Smooth muscle cell (in vitro differentiated cells): ENCODE data around the gene SH3GL2. TPM values are rescaled to one million over a fixed set of nuclear protein-coding genes. Genes with fewer than 3 reads are reported as not detected.
"Not testable (repeated sequence)": the region's sequence is repeated elsewhere in the genome, so short reads cannot be mapped to it uniquely, and the experiment has no call there.

Experiments used
- DNase-seq: peaks from one replicate; lab custom pipeline; 2025; ENCODE audit not compliant: unreplicated experiment; lab: John Stamatoyannopoulos, UW
- H2AFZ ChIP-seq: fragments of 200-600 bp; sonication (generic); 2 replicates; pipeline ENCODE4 v1.6.0; 2016; ENCODE audit warnings: antibody characterized with exemption, low read depth, mild to moderate bottlenecking
- H3F3A ChIP-seq: fragments of 200-600 bp; sonication (generic); 2 replicates; pipeline ENCODE4 v1.6.0; 2017; ENCODE audit warnings: antibody characterized with exemption, low read depth
- H3K27ac ChIP-seq: fragments of 200-600 bp; sonication (generic); 2 replicates; pipeline ENCODE4 v1.5.1; 2016; ENCODE audit warnings: low read depth, mild to moderate bottlenecking
- H3K27me3 ChIP-seq: fragments of 200-600 bp; sonication (generic); 2 replicates; pipeline ENCODE4 v1.6.1; 2016; ENCODE audit warnings: low read depth, mild to moderate bottlenecking
- H3K36me3 ChIP-seq: fragments of 200-600 bp; sonication (generic); 2 replicates; pipeline ENCODE4 v1.5.1; 2016; ENCODE audit warnings: low read depth
- H3K4me1 ChIP-seq: fragments of 200-600 bp; sonication (generic); 2 replicates; pipeline ENCODE4 v1.5.1; 2016; ENCODE audit warnings: low read depth
- H3K4me2 ChIP-seq: fragments of 200-600 bp; sonication (generic); 2 replicates; pipeline ENCODE4 v1.6.0; 2016; ENCODE audit warnings: mild to moderate bottlenecking
- H3K4me3 ChIP-seq: fragments of 200-600 bp; sonication (generic); 2 replicates; pipeline ENCODE4 v1.5.1; 2016; ENCODE audit warnings: mild to moderate bottlenecking
- H3K79me2 ChIP-seq: fragments of 200-600 bp; sonication (generic); 2 replicates; pipeline ENCODE4 v1.6.0; 2016; ENCODE audit warnings: low read depth, mild to moderate bottlenecking
- H3K9ac ChIP-seq: fragments of 200-600 bp; sonication (generic); 2 replicates; pipeline ENCODE4 v1.6.0; 2016; ENCODE audit warnings: low read depth
- H3K9me3 ChIP-seq: fragments of 200-600 bp; sonication (generic); replicated peaks from 2 replicates; pipeline ENCODE4 v1.5.1; 2016; ENCODE audit warnings: low read depth
- H4K20me1 ChIP-seq: fragments of 200-600 bp; sonication (generic); 2 replicates; pipeline ENCODE4 v1.6.0; 2016; ENCODE audit warnings: low read depth
- CTCF ChIP-seq: fragments of 200-600 bp; sonication (generic); IDR thresholded peaks from 2 replicates; pipeline ENCODE4 v1.5.1; 2017; ENCODE audit warnings: borderline replicate concordance, mild to moderate bottlenecking, antibody characterized with exemption; ENCODE audit not compliant: insufficient read depth, poor library complexity, severe bottlenecking
- WGBS: methylation state at CpG from one replicate; pipeline ENCODE4 v1.1.7; 2016; ENCODE audit warnings: low lambda C conversion rate; 5-methylcytosine and 5-hydroxymethylcytosine counted together
- polyA plus RNA-seq: library from polyadenylated mRNA; unstranded; fragments of >200 nt; fragmentation: Nextera tagmentation; extraction: Ambion mirVana; gene quantifications from 2 replicates; pipeline ENCODE4 v1.2.1, GENCODE V29; 2016
- total RNA-seq: library from RNA; depleted of rRNA; stranded (reverse); fragments of >200 nt; gene quantifications from 2 replicates; pipeline ENCODE4 v1.2.3, GENCODE V29; 2014

SH3GL2 gene
- total and polyA plus RNA-seq, 2 experiments from 2014 or later: not detected

GRCh38 chr9:17764306-17764705 is 185.4 kb downstream of the SH3GL2 start:
- Histone ChIP-seq H3K36me3 (no peaks in the 10 kb centered on the region), H3K27me3 (peaks cover 68% of the 10 kb centered on the region), H3K4me1 (no peaks in the 10 kb centered on the region), H3K4me3 (no peak overlapping the region), H3K4me2 (no peak overlapping the region), H3K79me2 (no peaks in the 10 kb centered on the region), H3K27ac (no peak overlapping the region), H3K9ac (no peak overlapping the region), H2AFZ (no peak overlapping the region), H3F3A (no peaks in the 10 kb centered on the region), H3K9me3 (no peaks in the 10 kb centered on the region), H4K20me1 (no peaks in the 10 kb centered on the region)
- TF ChIP-seq CTCF: no peak
- 92% methylated on average over 3 of the region's 3 CpGs for WGBS
- DNase-seq: no peak

GRCh38 chr9:17765131-17765530 is 186.3 kb downstream of the SH3GL2 start:
- not testable (repeated sequence) for H3K4me1 ChIP-seq, H3K36me3 ChIP-seq, H3F3A ChIP-seq, H3K9me3 ChIP-seq, H3K4me2 ChIP-seq, H3K79me2 ChIP-seq, H3K9ac ChIP-seq, H3K27ac ChIP-seq, H3K4me3 ChIP-seq, DNase-seq, H2AFZ ChIP-seq, H4K20me1 ChIP-seq
- H3K27me3 ChIP-seq: peaks cover 73% of the 10 kb centered on the region
- WGBS: 64% methylated on average over 4 of the region's 4 CpGs

- no peak overlapping the region for H3K9ac ChIP-seq
- H4K20me1 ChIP-seq: no peaks in the 10 kb centered on the region
- no peaks in the 10 kb centered on the region for H3K79me2 ChIP-seq
- H3K4me3 ChIP-seq: no peak overlapping the region
- no peak overlapping the region for H3K27ac ChIP-seq
- no peaks in the 10 kb centered on the region for H3F3A ChIP-seq
- no peak for DNase-seq
- no peak overlapping the region for H3K4me2 ChIP-seq
- no peak for TF ChIP-seq CTCF
- no peaks in the 10 kb centered on the region for H3K36me3 ChIP-seq
- no peaks in the 10 kb centered on the region for H3K9me3 ChIP-seq
- 94% methylated on average over 3 of the region's 3 CpGs for WGBS
- peaks cover 90% of the 10 kb centered on the region for H3K27me3 ChIP-seq
- no peaks in the 10 kb centered on the region for H3K4me1 ChIP-seq
- no peak overlapping the region for H2AFZ ChIP-seq
Measured at GRCh38 chr9:17772223-17772622, 193.4 kb downstream of the SH3GL2 start.

GRCh38 chr9:17775656-17776055 is 196.8 kb downstream of the SH3GL2 start:
- DNase-seq: no peak
- no peak overlapping the region for H3K4me3 ChIP-seq
- peaks cover 67% of the 10 kb centered on the region for H3K27me3 ChIP-seq
- no peaks in the 10 kb centered on the region for H3K4me1 ChIP-seq
- no peaks in the 10 kb centered on the region for H3F3A ChIP-seq
- H3K79me2 ChIP-seq: no peaks in the 10 kb centered on the region
- H3K9ac ChIP-seq: no peak overlapping the region
- no peaks in the 10 kb centered on the region for H3K9me3 ChIP-seq
- no peaks in the 10 kb centered on the region for H3K36me3 ChIP-seq
- no peak overlapping the region for H2AFZ ChIP-seq
- H3K4me2 ChIP-seq: no peak overlapping the region
- no peak overlapping the region for H3K27ac ChIP-seq
- H4K20me1 ChIP-seq: no peaks in the 10 kb centered on the region
- no peak for TF ChIP-seq CTCF
